ENCODE data around the gene GAK.
"Not testable (repeated sequence)": the region's sequence is repeated elsewhere in the genome, so short reads cannot be mapped to it uniquely, and the experiment has no call there.

GAK gene

DNA sequence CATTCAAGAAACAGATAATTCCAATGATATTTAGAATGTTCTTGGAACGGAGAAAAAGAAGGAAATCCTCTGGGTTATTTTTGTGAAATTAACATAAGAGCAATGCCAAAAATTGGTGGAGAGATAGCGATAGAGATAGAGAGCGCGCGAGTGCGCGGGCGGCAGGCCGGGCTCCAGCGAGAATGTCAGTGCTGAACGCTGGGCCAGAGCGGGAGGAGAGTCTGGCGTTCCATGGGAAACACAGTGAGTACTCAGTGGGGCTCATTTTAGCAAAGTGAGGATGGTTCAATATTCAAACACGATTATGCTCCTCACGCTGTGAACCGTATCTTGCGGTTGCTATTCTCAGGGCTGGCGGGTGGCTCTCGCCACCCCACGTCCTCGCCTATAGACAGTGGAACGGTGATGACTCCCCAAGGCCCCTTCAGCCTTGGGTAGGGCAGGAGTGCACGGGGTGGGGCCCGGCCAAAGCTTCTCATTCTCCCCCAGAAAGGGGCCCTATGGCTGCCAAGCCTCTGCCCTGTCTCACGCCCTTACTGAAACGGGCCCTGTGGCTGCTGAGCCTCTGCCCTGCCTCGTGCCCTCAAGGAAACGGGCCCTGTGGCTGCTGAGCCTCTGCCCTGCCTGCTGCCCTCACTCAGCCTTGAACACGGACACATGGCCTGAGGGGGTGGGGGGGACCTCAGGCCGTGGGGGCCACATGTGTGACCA, 123.1 kb downstream of the GAK start:
- no peak for DNase-seq

DNA sequence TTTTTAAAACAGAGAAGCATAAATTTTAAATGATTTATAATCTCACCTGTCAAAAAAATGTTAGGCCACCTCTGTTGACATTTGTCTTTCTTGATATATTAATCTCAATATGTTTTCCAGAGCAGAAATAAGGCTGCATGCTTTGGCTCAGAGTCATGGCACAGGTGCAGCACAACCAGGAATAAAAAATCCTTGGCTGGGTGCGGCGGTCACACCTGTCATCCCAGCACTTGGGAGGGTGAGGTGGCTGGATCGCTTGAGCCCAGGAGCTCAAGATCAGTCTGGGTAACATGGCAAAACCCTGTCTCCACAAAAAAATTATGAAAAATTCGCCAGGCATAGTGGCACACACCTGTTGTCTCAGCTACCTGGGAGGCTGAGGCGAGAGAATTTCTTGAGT, 124.3 kb downstream of the GAK start:
- DNase-seq, result no peak

DNA sequence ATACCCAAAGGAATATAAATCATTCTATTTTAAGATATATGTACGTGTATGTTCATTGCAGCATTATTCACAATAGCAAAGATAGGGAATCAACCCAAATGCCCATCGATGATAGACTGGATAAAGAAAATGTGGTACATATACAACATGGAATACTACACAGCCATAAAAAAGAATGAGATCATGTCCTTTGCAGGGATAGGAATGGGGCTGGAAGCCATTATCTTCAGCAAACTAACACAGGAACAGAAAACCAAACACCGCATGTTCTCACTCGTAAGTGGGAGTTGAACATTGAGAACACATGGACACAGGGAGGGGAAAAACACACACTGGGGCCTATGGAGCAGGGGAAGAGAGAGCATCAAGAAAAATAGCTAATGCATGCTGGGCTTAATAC, 125.1 kb downstream of the GAK start:
- DNase-seq, result not testable (repeated sequence)

DNA sequence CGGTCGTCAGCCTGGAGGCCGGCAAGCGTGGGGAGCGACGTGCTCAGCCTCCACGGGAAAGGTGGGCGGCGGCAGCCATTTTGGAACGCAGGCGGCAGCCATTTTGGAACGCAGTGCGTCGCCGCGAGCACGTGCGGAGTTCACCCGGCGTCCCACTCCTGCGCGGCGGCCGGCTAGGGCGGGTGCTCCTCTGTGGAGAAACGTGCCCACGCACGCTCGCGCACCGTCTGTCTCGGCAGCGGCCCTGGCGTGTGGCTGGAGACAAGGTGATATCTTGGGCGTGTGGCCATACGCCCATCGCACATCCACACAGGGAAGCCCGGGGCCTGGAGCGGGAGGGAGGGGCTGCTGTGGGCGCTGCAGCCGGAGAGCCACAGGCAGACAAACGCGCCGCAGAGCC, 127.3 kb downstream of the GAK start:
- no peak for DNase-seq

DNA sequence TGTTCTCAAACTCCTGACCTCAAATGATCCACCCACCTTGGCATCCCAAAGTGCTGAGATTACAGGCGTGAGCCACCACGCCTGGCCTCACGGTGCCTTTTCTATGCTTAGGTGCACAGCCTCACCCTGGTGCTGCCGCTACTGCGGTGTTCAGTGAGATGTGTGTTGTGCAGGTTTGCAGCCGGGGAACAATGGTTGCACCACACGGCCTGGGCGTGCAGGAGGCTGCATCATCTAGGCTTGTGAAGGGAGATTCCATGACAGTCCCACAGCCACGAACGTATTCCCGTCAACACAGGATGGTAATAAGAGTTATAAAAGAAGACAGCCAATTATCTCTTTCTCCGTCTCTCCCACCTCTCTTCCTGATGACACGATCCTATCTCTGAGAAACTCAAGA, 128.2 kb downstream of the GAK start:
- DNase-seq, result no peak

DNA sequence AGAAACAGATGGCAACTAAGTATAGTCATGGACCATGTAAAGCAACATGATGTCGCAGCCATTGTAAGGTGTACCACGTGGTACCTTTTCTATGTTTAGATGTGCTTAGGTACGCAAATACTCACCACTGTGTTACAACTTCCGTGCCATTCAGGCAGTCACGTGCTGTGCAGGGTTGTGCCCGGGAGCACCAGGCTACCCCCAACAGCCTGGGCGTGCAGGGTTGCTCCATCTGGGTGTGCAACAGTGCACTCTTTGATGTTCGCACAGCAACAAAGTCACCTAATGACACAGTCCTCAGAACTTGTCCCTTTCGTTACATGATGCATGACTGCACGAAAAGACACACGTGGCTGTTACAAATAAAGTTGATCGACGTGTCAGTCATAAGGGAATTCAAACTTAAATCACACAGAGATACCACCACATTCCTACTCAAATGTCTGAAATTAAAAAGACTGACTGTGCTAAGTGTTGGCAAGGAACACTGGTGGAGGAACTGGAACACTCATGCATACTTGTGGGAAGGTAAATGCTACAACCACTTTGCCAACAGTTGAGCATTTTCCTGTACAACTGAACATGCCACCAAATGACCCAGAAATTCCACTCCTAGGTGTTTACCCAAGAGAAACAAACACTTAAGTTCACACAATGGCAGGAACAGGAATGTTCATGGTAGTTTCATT, 130.5 kb downstream of the GAK start:
- DNase-seq, result no peak

Data from NCI-H69 (cell line).